ENCODE measurements around the gene DNPH1. TPM values are rescaled to one million over a fixed set of nuclear protein-coding genes. Genes with fewer than 3 reads are reported as not detected.

DNPH1 gene
- total and polyA plus RNA-seq, 2 of the 8 experiments (the other 6 are each of a cell fraction or from before 2014, with no cell fraction given) = 33.9 to 134 TPM

GRCh38 chr6:43180058-43180457, 49.2 kb downstream of the DNPH1 start:
- WGBS, 2 experiments (ENCODE audit: extremely low coverage in 1 of 2, insufficient coverage in 1 of 2, insufficient read length in 1 of 2, insufficient replicate concordance in 2 of 2, low coverage in 1 of 2, low lambda C conversion rate in 2 of 2, missing lambda C conversion rate in 1 of 2) = 89% methylated on average over 7 of the region's 7 CpGs; no CpG with 5 or more reads in 1 of the 2 experiments
- peaks cover 1 to 18% of the 10 kb centered on the region in 2 experiments for H4K20me1 ChIP-seq (replicated peaks in 1 of 2; ENCODE audit: control insufficient read depth in 1 of 2, insufficient read depth in 2 of 2, low read length in 2 of 2)
- H3K23ac ChIP-seq (ENCODE audit: insufficient read length) = no peak overlapping the region
- TF ChIP-seq POLR2AphosphoS5 (IDR thresholded peaks at IDR 0.05; ENCODE audit: low read depth, low read length) = peak; percentile 44
- TF ChIP-seq MAX (IDR thresholded peaks at IDR 0.05) = no peak
- peaks cover 19 to 35% (median 32%) of the 10 kb centered on the region in 4 experiments for H3K36me3 ChIP-seq (ENCODE audit: control insufficient read depth in 2 of 4, insufficient read depth in 4 of 4, low read length in 3 of 4)
- no peak overlapping the region for H4K5ac ChIP-seq (ENCODE audit: insufficient read length, low read depth, low read length)
- no peak overlapping the region for H3K27ac ChIP-seq (ENCODE audit: low read depth, low read length)
- no peak overlapping the region for H2BK15ac ChIP-seq (ENCODE audit: low read length)
- H3K4ac ChIP-seq (replicated peaks; ENCODE audit: insufficient read length, low read depth, low read length) = no peak overlapping the region
- H4K91ac ChIP-seq (replicated peaks; ENCODE audit: insufficient read length, low read length) = no peak overlapping the region
- no peak for DNase-seq (ENCODE audit: low read depth in 1 of 2, low spot score in 2 of 2)
- no peak overlapping the region; the same call in 1 of the 2 replicates for H4K8ac ChIP-seq (ENCODE audit: extremely low read depth, insufficient read depth, low read length)
- POLR2A ChIA-PET (ENCODE audit: partially characterized antibody) = interaction anchor here (0.6 to 4.0 kb wide), 13 partner anchors 8 to 409 kb away, joined by 3 to 30 read pairs (median 3); partner anchors contain the start of gene DNPH1
- H3K79me1 ChIP-seq (ENCODE audit: low read depth, low read length) = peaks cover 3% of the 10 kb centered on the region; the same call in 1 of the 2 replicates
- peaks cover 0 to 6% of the 10 kb centered on the region in 2 experiments; a peak in 2 of 4 replicates for H3K79me2 ChIP-seq (ENCODE audit: control insufficient read depth in 1 of 2, insufficient read depth in 2 of 2, low read length in 2 of 2)
- no peak overlapping the region for H2BK12ac ChIP-seq (ENCODE audit: low read depth, low read length)
- H2AK5ac ChIP-seq (ENCODE audit: low read depth, low read length) = no peak overlapping the region
- H3K9me3 ChIP-seq (ENCODE audit: insufficient read depth in 2 of 2, low read depth in 1 of 2, low read length in 1 of 2) = no peaks in the 10 kb centered on the region
- no peak overlapping the region for H3K4me2 ChIP-seq (ENCODE audit: insufficient read depth in 1 of 2, low read depth in 2 of 2, low read length in 2 of 2)
- peaks cover 0 to 3% (median 1%) of the 10 kb centered on the region in 4 experiments; a peak in 2 of 7 replicates for H3K4me1 ChIP-seq (replicated peaks in 1 of 4; ENCODE audit: control insufficient read depth in 3 of 4, insufficient read depth in 4 of 4, low read length in 3 of 4)
- no peak overlapping the region for H3K9ac ChIP-seq (replicated peaks in 1 of 4; ENCODE audit: extremely low read depth in 1 of 4, low read depth in 3 of 4, low read length in 3 of 4)
- H3K56ac ChIP-seq (replicated peaks; ENCODE audit: insufficient read length, low read depth, low read length) = no peak overlapping the region
- CTCF ChIA-PET (ENCODE audit: partially characterized antibody) = interaction anchor here (0.6 to 1.5 kb wide), 4 partner anchors 8 to 254 kb away, joined by 3 to 5 read pairs (median 4); partner anchors contain the start of gene SRF
- H2AFZ ChIP-seq (ENCODE audit: low read length) = no peak overlapping the region
- no peak overlapping the region for H2BK20ac ChIP-seq (ENCODE audit: low read length)
- H2BK120ac ChIP-seq (replicated peaks; ENCODE audit: low read depth, low read length) = no peak overlapping the region
- no peak overlapping the region for H2BK5ac ChIP-seq (ENCODE audit: low read depth, low read length)
- H3K18ac ChIP-seq (ENCODE audit: extremely low read depth, low read length) = no peak overlapping the region
- H3K27me3 ChIP-seq (replicated peaks in 1 of 4; ENCODE audit: control insufficient read depth in 3 of 4, extremely low read depth in 1 of 4, insufficient read depth in 3 of 4, low read length in 3 of 4) = no peaks in the 10 kb centered on the region
- no peak overlapping the region for H3K4me3 ChIP-seq (ENCODE audit: extremely low read depth in 1 of 4, insufficient read depth in 2 of 4, low read depth in 3 of 4, low read length in 4 of 4)
- H3K23me2 ChIP-seq (ENCODE audit: low read depth, low read length) = peaks cover 8% of the 10 kb centered on the region
- H3K14ac ChIP-seq (ENCODE audit: insufficient read length) = no peak overlapping the region
- FAIRE-seq = no peak
